Hepatocyte (in vitro differentiated cells): Measurements from ENCODE around the gene ATP5PB. TPM values are rescaled to one million over a fixed set of nuclear protein-coding genes. Genes with fewer than 3 reads are reported as not detected.

Experiments
- DNase-seq: peaks from one replicate; pipeline ENCODE4 v3.0.0-alpha.2; 2016; ENCODE audit warnings: low spot score
- H2AFZ ChIP-seq: fragments of 200-600 bp; sonication (generic); 2 replicates; pipeline ENCODE4 v1.6.0; 2016; ENCODE audit warnings: antibody characterized with exemption, mild to moderate bottlenecking
- H3K27ac ChIP-seq: fragments of 200-600 bp; sonication (generic); 2 replicates; pipeline ENCODE4 v1.5.1; 2016; ENCODE audit warnings: mild to moderate bottlenecking
- H3K27me3 ChIP-seq: fragments of 200-600 bp; sonication (generic); 2 replicates; pipeline ENCODE4 v1.6.1; 2016
- H3K36me3 ChIP-seq: fragments of 200-600 bp; sonication (generic); replicated peaks from 2 replicates; pipeline ENCODE4 v1.5.1; 2016; ENCODE audit warnings: low read depth; ENCODE audit not compliant: insufficient read depth
- H3K4me1 ChIP-seq: fragments of 200-600 bp; sonication (generic); 2 replicates; pipeline ENCODE4 v1.5.1; 2016; ENCODE audit warnings: mild to moderate bottlenecking, moderate library complexity; ENCODE audit not compliant: insufficient read depth
- H3K4me2 ChIP-seq: fragments of 200-600 bp; sonication (generic); 2 replicates; pipeline ENCODE4 v1.6.0; 2016
- H3K4me3 ChIP-seq: fragments of 200-600 bp; sonication (generic); 2 replicates; pipeline ENCODE4 v1.5.1; 2016; ENCODE audit warnings: mild to moderate bottlenecking
- H3K79me2 ChIP-seq: fragments of 200-600 bp; sonication (generic); 2 replicates; pipeline ENCODE4 v1.6.0; 2017; ENCODE audit warnings: mild to moderate bottlenecking
- H3K9me2 ChIP-seq: fragments of 200-600 bp; sonication (generic); replicated peaks from 2 replicates; pipeline ENCODE4 v1.6.0; 2017; ENCODE audit warnings: mild to moderate bottlenecking; ENCODE audit not compliant: insufficient read depth
- H3K9me3 ChIP-seq: fragments of 200-600 bp; sonication (generic); 2 replicates; pipeline ENCODE4 v1.5.1; 2016; ENCODE audit warnings: low read depth, mild to moderate bottlenecking
- H4K20me1 ChIP-seq: fragments of 200-600 bp; sonication (generic); 2 replicates; pipeline ENCODE4 v1.6.0; 2016; ENCODE audit warnings: mild to moderate bottlenecking; ENCODE audit not compliant: insufficient read depth, poor library complexity, severe bottlenecking
- CTCF ChIP-seq: fragments of 200-600 bp; sonication (generic); IDR thresholded peaks from 2 replicates; pipeline ENCODE4 v1.5.1; 2016; ENCODE audit warnings: antibody characterized with exemption, mild to moderate bottlenecking; ENCODE audit not compliant: poor library complexity
- EZH2 ChIP-seq: fragments of 200-600 bp; sonication (generic); IDR thresholded peaks from 2 replicates; pipeline ENCODE4 v1.6.1; 2016; ENCODE audit warnings: antibody characterized with exemption, mild to moderate bottlenecking, borderline replicate concordance
- EZH2phosphoT487 ChIP-seq: fragments of 200-600 bp; sonication (generic); IDR thresholded peaks from one replicate; pipeline ENCODE4 v1.6.1; 2018; ENCODE audit warnings: antibody characterized with exemption, mild to moderate bottlenecking, low read depth, moderate library complexity; ENCODE audit not compliant: unreplicated experiment, severe bottlenecking
- WGBS: methylation state at CpG from one replicate; pipeline ENCODE4 v1.1.6; 2016; ENCODE audit warnings: low lambda C conversion rate; ENCODE audit errors: missing lambda C conversion rate; 5-methylcytosine and 5-hydroxymethylcytosine counted together
- polyA plus RNA-seq: library from polyadenylated mRNA; unstranded; fragments of >200 nt; fragmentation: Nextera tagmentation; extraction: Ambion mirVana; gene quantifications from 2 replicates; pipeline ENCODE4 v1.2.1, GENCODE V29; 2016
- total RNA-seq: library from RNA; depleted of rRNA; stranded (reverse); fragments of >200 nt; gene quantifications from 2 replicates; pipeline ENCODE4 v1.2.3, GENCODE V29; 2014

Gene ATP5PB
- total and polyA plus RNA-seq, 2 experiments from 2014 or later: 309 to 320 TPM

GRCh38 chr1:111483166-111483565 is 33.9 kb downstream of the ATP5PB start:
- Histone ChIP-seq H3K27ac (no peak overlapping the region), H4K20me1 (no peaks in the 10 kb centered on the region), H3K4me3 (no peak overlapping the region), H3K79me2 (no peaks in the 10 kb centered on the region), H3K4me1 (peaks cover 4% of the 10 kb centered on the region), H3K27me3 (no peaks in the 10 kb centered on the region), H3K4me2 (no peak overlapping the region), H3K9me2 (no peaks in the 10 kb centered on the region), H2AFZ (no peak overlapping the region), H3K36me3 (no peaks in the 10 kb centered on the region), H3K9me3 (no peaks in the 10 kb centered on the region)
- WGBS: 87% methylated on average over 3 of the region's 3 CpGs
- TF ChIP-seq EZH2phosphoT487 (no peak), EZH2 (no peak), CTCF (no peak)
- no peak for DNase-seq

- no peak for TF ChIP-seq CTCF
- no peak for TF ChIP-seq EZH2
- TF ChIP-seq EZH2phosphoT487: no peak
- Histone ChIP-seq H3K36me3 (no peaks in the 10 kb centered on the region), H3K4me1 (peaks cover 4% of the 10 kb centered on the region), H3K4me2 (no peak overlapping the region), H3K27me3 (no peaks in the 10 kb centered on the region), H3K4me3 (no peak overlapping the region), H3K79me2 (no peaks in the 10 kb centered on the region), H4K20me1 (no peaks in the 10 kb centered on the region), H2AFZ (no peak overlapping the region), H3K9me3 (no peaks in the 10 kb centered on the region), H3K27ac (no peak overlapping the region), H3K9me2 (no peaks in the 10 kb centered on the region)
- 82% methylated on average over 2 of the region's 2 CpGs for WGBS
- DNase-seq: no peak
Measured at GRCh38 chr1:111483876-111484275, 34.6 kb downstream of the ATP5PB start.

- H3K27ac ChIP-seq: no peak overlapping the region
- no peaks in the 10 kb centered on the region for H3K27me3 ChIP-seq
- H3K36me3 ChIP-seq: no peaks in the 10 kb centered on the region
- H2AFZ ChIP-seq: no peak overlapping the region
- H3K4me3 ChIP-seq: no peak overlapping the region
- H3K9me2 ChIP-seq: no peaks in the 10 kb centered on the region
- DNase-seq: no peak
- H3K4me2 ChIP-seq: no peak overlapping the region
- no peaks in the 10 kb centered on the region for H3K79me2 ChIP-seq
- TF ChIP-seq EZH2 (no peak), CTCF (no peak), EZH2phosphoT487 (no peak)
- H3K9me3 ChIP-seq: no peaks in the 10 kb centered on the region
- no peaks in the 10 kb centered on the region for H4K20me1 ChIP-seq
- H3K4me1 ChIP-seq: peaks cover 4% of the 10 kb centered on the region
Measured at GRCh38 chr1:111484391-111485026, 35.2 kb downstream of the ATP5PB start.
